ENCODE data around the gene RHOA.

RHOA gene

DNA sequence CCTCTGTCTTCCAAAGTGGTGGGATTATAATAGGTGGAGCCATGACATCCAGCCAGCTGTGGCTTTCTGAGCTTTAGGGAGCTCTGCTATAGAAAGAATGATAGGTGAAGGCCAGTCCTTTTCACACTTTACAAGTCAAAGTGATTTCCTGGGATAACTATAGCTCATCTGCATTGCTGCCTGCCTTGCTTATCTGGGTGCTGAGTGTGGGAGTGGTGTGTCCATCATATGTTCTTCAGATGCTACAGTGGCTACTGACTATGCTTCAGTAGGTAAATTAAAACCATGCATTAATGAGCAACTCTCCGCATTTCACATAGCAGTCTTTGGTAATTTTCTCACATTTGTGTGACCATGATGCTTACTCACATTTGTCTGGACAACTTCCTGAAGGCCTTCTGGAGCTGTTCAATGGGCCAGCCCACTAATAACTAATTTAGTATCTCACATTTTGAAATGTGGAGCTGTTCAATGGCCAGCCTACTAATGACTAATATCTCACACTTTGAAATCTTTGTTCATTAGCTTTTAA is 23.4 kb downstream of the RHOA start:
- Histone ChIP-seq H3K9me3 (ENCODE audit: control insufficient read depth, low read length) (no peaks in the 10 kb centered on the region), H3K9ac (no peak overlapping the region), H3K36me3 (ENCODE audit: control insufficient read depth, insufficient read depth, low read length) (no peaks in the 10 kb centered on the region), H2AFZ (no peak overlapping the region), H3K27me3 (ENCODE audit: control insufficient read depth, insufficient read depth, low read length) (no peaks in the 10 kb centered on the region), H3K79me2 (peaks cover 92% of the 10 kb centered on the region), H3K4me1 (no peaks in the 10 kb centered on the region), H3K4me3 (ENCODE audit: low read depth, low read length) (no peak overlapping the region), H3K27ac (no peak overlapping the region), H3K4me2 (ENCODE audit: low read length) (no peak overlapping the region)
- TF ChIP-seq, protein P1, sequence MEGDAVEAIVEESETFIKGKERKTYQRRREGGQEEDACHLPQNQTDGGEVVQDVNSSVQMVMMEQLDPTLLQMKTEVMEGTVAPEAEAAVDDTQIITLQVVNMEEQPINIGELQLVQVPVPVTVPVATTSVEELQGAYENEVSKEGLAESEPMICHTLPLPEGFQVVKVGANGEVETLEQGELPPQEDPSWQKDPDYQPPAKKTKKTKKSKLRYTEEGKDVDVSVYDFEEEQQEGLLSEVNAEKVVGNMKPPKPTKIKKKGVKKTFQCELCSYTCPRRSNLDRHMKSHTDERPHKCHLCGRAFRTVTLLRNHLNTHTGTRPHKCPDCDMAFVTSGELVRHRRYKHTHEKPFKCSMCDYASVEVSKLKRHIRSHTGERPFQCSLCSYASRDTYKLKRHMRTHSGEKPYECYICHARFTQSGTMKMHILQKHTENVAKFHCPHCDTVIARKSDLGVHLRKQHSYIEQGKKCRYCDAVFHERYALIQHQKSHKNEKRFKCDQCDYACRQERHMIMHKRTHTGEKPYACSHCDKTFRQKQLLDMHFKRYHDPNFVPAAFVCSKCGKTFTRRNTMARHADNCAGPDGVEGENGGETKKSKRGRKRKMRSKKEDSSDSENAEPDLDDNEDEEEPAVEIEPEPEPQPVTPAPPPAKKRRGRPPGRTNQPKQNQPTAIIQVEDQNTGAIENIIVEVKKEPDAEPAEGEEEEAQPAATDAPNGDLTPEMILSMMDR (IDR thresholded peaks at IDR 0.05): no peak

DNA sequence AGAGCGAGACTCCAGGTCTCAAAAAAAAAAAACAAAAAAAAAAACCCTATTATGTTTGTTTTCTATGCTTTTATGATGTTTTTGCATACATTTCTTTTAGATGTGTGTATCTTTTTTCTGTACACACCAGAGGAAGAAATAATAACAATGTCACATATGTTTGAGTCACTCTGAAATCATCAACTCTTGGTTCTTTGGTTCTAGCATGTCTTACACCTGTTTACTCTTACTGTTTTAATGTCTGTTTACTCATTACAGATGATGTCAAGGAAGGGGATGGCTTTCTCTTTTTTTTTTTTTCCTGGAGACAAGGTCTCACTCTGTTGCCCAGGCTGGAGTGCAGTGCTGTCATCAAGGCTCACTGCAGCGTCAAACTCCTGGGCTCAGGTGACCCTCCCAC is 24.1 kb downstream of the RHOA start:
- H3K4me1 ChIP-seq: no peaks in the 10 kb centered on the region

DNA sequence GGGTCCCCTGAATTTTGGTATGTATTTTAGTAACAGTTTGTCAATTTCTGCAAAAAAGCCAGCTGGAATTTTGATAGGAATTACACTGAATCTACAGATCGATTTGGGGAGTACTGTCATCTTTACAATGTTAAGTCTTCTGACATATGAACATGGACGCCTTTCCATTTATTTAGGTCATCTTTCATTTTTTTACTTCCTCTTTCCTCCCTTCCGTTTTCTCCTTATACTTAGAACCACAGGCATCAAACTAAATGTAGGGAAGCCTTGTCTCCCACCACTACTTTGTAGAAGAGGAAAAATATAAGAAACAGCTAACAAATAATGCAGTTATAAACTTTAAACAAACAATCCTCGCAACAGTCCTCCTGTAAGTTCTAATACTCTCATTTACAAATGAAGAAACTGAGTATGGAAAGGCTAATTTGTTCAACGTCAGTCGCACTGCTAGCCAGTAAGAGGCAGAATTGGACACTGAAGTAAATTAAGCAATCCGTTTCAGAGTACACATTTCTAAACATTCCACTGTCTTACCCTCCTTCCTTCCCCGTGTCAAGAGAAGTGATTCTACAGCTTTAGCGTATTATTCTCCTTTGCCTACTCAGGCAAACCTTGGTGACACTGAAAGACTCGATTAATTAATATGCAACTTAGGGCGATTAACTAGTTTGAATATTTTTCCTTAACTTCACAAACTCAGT is 25.6 kb downstream of the RHOA start:
- Histone ChIP-seq H3K4me1 (no peaks in the 10 kb centered on the region), H3K79me2 (peaks cover 93% of the 10 kb centered on the region), H3K27ac (no peak overlapping the region), H3K9ac (no peak overlapping the region), H3K4me2 (ENCODE audit: low read length) (no peak overlapping the region), H2AFZ (no peak overlapping the region), H3K27me3 (ENCODE audit: control insufficient read depth, insufficient read depth, low read length) (no peaks in the 10 kb centered on the region), H3K4me3 (ENCODE audit: low read depth, low read length) (no peak overlapping the region), H3K9me3 (ENCODE audit: control insufficient read depth, low read length) (no peaks in the 10 kb centered on the region), H3K36me3 (ENCODE audit: control insufficient read depth, insufficient read depth, low read length) (no peaks in the 10 kb centered on the region)
- TF ChIP-seq, protein P1 (IDR thresholded peaks at IDR 0.05): no peak

More for the DNA sequence above, 24.1 kb downstream of the RHOA start:
- H3K9ac ChIP-seq: no peak overlapping the region
- H3K4me2 ChIP-seq (ENCODE audit: low read length): no peak overlapping the region
- H3K36me3 ChIP-seq (ENCODE audit: control insufficient read depth, insufficient read depth, low read length): no peaks in the 10 kb centered on the region
- H3K79me2 ChIP-seq: peaks cover 90% of the 10 kb centered on the region
- no peaks in the 10 kb centered on the region for H3K9me3 ChIP-seq (ENCODE audit: control insufficient read depth, low read length)
- no peak overlapping the region for H3K27ac ChIP-seq
- H2AFZ ChIP-seq: no peak overlapping the region
- H3K4me3 ChIP-seq (ENCODE audit: low read depth, low read length): no peak overlapping the region
- no peaks in the 10 kb centered on the region for H3K27me3 ChIP-seq (ENCODE audit: control insufficient read depth, insufficient read depth, low read length)
- TF ChIP-seq, protein P1 (IDR thresholded peaks at IDR 0.05): no peak

DNA sequence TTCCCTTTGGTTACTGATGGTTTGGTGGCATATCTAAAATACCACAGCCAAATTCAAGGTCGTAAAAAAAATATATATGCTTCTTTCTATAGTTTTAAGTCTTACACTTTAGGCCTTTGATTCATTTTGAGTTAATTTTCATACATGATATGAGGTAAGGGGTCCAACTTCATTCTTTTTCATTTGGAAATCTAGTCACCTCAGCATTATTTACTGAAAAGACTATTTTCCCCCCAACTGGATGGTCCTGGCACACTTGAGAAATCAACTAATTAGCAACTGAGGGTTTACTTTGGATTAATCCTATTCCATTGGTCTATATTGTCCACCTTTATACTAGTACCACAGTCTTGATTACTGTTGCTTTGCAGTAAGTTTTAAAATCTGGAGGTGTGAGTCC is 26.2 kb downstream of the RHOA start:
- no peak overlapping the region for H3K27ac ChIP-seq
- TF ChIP-seq, protein P1 (IDR thresholded peaks at IDR 0.05): no peak
- H3K9me3 ChIP-seq (ENCODE audit: control insufficient read depth, low read length): no peaks in the 10 kb centered on the region
- no peak overlapping the region for H3K4me3 ChIP-seq (ENCODE audit: low read depth, low read length)
- H3K79me2 ChIP-seq: peaks cover 91% of the 10 kb centered on the region
- no peak overlapping the region for H2AFZ ChIP-seq
- no peaks in the 10 kb centered on the region for H3K27me3 ChIP-seq (ENCODE audit: control insufficient read depth, insufficient read depth, low read length)
- H3K4me1 ChIP-seq: no peaks in the 10 kb centered on the region
- H3K4me2 ChIP-seq (ENCODE audit: low read length): no peak overlapping the region
- H3K9ac ChIP-seq: no peak overlapping the region
- no peaks in the 10 kb centered on the region for H3K36me3 ChIP-seq (ENCODE audit: control insufficient read depth, insufficient read depth, low read length)

DNA sequence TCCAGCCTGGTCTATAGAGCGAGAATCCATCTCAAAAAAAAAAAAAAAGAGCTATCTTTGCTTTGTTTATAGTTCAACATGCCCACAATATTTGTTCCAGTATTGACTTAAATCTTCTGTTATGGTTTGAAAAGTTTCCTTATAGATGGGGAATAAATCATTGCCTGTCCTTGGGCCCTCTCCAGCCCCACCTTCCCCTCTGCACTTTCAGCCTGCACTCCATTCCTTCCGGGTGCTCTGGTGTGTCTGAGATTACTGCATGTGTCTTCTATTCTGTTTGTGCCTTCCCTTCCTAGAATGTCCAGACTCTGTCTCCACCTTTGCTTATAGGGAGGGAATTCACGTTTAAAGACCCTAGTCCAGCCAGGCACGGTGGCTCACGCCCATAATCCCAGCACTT is 28.4 kb downstream of the RHOA start:
- peaks cover 81% of the 10 kb centered on the region for H3K79me2 ChIP-seq
- TF ChIP-seq, protein P1 (IDR thresholded peaks at IDR 0.05): no peak
- H3K4me3 ChIP-seq (ENCODE audit: low read depth, low read length): no peak overlapping the region
- H3K36me3 ChIP-seq (ENCODE audit: control insufficient read depth, insufficient read depth, low read length): no peaks in the 10 kb centered on the region
- H3K4me1 ChIP-seq: no peaks in the 10 kb centered on the region
- no peaks in the 10 kb centered on the region for H3K9me3 ChIP-seq (ENCODE audit: control insufficient read depth, low read length)
- H3K27ac ChIP-seq: no peak overlapping the region
- H3K27me3 ChIP-seq (ENCODE audit: control insufficient read depth, insufficient read depth, low read length): no peaks in the 10 kb centered on the region
- H2AFZ ChIP-seq: no peak overlapping the region
- no peak overlapping the region for H3K4me2 ChIP-seq (ENCODE audit: low read length)
- no peak overlapping the region for H3K9ac ChIP-seq
